Amniotic epithelial cell (primary cell): Measurements from ENCODE around the gene CLDN14.

Source experiments
- DNase-seq: peaks from one replicate; pipeline ENCODE4 v3.0.0-alpha.2; 2010; ENCODE audit warnings: low read depth

CLDN14 gene

GRCh38 chr21:36479415-36480402, at the start of gene CLDN14:
Gene CLDN14, minus strand, starts transcription at chr21:36480122. Its CDS starts 18,427 bp downstream, at chr21:36461695.
- no peak for DNase-seq

DNA sequence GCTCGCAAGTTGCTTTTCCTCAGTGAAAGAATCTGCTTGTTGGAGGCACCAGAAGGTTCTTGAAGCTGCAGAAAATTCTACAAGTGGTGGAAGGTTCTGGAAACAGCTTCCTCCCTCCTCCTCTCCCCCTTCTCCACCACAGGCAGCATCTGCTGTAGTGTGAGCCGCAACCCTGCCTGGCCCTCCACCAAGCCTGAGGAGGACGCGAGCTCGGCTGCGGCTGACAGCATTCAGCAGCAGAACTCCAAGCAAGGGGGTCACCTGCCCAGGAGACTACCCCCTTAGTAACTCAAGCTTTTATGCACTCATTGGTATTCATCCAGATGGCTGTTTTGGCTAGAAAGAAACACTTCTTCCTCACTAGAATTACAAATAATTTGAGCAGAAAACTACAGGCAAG, 48.8 kb upstream of the CLDN14 start:
- DNase-seq: no peak

GRCh38 chr21:36527317-36527716, 47.4 kb upstream of the CLDN14 start:
- DNase-seq: no peak

GRCh38 chr21:36526104-36526503, 46.2 kb upstream of the CLDN14 start:
- DNase-seq: no peak

DNA sequence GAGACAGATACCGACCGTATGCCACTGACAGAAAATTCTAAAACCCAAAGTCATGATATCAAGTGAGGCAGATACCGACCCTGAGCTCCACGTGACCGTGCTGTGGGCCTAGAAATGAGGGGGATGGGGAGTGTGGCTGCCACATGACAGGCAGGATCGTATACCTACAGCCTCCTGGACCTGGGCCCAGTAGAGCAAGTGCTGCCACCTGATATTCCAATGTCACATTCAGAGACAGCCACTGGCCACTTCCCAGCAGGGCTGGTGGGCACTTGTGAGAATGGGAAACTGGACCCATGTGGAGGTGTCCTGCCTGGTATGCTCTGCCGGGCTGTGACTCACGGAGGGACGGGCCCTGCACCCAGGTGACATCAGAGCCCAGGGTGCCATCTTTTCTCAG, 44.6 kb upstream of the CLDN14 start:
- DNase-seq: no peak

DNA sequence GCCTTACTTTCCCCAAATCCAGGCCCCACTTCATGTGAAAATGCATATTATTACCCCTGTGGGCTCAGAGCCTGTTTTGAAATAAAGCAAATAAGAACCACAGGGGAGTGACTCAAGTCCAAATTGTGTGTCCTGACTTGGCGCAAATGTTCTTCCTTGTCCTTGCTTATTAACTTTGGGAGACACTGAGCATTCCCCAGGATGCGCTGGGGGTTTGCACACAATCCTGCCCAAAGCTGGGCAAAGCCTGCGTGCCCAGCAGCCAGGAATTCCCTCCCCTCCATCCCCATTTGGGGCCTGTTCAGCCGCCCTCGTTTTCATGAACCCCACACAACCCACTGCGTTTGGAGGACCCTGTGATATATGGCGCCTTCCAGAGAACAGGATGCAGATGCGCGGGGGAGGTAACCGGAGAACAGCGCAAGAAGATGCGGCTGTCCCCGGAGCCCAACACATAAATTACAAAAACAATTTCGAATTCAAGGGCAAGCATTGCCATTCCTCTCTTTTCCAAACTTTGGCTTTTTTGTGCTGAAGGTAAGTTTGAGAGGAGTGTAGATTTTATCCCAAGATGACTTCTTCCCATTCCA, 42.4 kb upstream of the CLDN14 start:
- no peak for DNase-seq

DNA sequence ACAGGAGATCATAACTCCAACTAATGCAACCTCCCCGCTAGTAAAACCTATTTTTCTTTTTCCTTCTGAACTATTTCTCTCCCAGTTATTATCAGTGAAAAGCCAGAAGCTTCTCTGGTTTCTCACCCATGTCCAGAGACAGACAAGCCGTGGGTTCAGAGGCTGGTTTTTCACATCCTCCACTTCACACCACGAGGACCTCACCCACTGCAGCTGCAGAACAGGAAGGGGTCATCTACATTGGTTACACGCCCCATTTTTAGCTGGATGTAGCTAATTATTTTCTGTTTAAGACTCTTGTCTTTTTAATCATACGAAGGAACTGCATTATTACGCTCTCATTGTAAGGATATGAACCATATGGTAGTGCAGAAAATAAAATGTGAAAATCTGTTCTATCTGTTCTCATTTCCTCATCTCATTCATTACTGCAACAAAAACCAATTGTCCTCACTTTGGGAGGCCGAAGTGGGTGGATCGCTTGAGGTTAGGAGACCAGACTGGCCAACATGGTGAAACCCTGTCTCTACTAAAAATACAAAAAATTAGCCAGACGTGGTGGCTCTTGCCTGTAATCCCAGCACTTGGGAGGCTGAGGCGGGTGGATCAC, 39.1 kb upstream of the CLDN14 start:
- no peak for DNase-seq

- DNase-seq: no peak
Measured at GRCh38 chr21:36517366-36518075, 37.6 kb upstream of the CLDN14 start.

- no peak for DNase-seq
Measured at GRCh38 chr21:36516281-36516680, 36.4 kb upstream of the CLDN14 start.

- DNase-seq: no peak
Measured at GRCh38 chr21:36513430-36513829, 33.5 kb upstream of the CLDN14 start.

GRCh38 chr21:36512971-36513370, 33.0 kb upstream of the CLDN14 start:
- DNase-seq: no peak

DNA sequence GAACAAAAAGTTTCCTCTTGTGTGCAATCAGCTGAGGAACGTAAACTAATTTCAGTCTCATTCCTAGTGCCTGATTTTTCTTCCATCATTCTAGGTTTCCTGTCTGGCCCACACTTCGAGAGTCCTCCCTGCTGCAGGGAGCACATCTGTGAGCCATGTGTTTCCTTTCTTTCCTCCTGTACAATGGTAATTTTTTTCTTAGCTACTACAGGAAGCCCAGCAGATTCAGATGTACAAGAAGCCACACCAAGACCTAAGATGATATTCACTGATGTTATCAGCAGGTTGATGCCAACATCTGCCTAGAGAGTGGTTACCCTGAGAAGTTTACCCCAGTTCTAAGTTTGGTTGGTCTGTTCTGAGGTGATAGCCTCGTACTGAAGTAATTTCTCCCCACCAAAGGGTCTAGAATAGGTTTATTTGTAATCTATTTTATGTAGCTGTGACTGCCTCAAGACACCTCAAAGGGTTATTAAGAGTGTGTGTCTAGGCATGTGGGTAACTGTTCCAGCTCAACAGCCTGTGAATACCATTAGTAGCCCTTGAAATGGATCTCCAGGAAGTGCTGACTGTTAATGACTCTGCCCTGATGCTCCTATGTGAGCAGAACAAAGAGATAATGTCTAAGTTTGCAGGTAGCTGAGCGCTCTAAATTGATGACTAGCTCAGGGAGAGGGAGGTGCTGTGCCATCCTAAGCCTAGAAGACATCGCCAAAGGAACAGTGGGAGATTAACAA, 31.7 kb upstream of the CLDN14 start:
- no peak for DNase-seq

DNA sequence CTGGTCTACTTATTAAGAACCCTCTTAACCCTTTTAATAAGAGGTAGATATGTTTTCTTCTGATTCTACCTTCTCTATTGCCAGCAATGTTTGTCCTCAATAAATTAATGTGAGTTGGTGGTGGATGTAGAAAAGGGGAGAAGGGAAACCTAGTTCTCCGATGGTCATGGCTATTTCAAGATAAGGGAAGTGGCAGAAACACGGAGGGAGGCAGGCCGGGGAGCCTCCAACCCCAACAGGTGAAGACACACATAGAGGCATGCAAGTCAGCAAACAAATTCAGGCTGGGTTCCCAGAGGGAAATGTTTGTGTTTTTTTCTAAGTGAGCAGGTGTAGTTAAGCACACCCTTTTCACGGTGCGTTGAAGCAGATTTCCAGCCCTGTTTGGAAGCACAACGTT, 31.0 kb upstream of the CLDN14 start:
- no peak for DNase-seq

DNA sequence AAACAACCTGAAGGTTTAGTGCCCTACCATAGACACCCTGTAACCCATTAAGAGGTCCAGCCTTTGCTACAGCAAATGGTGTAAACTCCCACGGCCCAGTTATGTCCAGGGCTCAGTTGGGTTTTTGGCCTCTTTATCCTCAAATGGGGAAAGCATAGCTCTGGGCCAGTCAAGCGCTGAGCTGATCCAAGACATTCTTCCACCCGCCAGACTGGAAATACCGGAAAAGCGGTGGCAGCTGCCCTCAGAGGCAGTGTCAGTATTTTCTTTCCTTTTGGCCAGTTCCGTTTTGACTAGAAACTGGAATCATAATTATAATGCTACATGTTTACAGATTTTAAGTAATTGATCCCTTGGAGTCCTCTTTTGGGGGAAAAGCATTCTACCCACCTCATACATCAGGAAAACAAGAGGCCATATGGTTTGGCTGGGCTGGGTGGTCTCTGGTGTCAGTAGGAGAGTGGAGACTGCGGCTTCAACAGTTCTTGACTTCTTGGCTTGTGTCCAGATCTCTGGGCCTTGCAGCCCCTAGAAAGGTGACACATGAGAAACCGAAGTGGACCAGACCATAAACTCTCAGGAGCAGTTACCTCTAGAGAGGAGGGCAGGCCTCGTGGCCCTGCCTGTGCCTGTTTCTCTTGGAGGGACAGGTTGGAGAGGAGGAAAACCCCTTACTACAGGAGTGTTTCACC, 30.2 kb upstream of the CLDN14 start:
- DNase-seq: no peak

- no peak for DNase-seq
Measured at GRCh38 chr21:36508948-36509347, 29.0 kb upstream of the CLDN14 start.

DNA sequence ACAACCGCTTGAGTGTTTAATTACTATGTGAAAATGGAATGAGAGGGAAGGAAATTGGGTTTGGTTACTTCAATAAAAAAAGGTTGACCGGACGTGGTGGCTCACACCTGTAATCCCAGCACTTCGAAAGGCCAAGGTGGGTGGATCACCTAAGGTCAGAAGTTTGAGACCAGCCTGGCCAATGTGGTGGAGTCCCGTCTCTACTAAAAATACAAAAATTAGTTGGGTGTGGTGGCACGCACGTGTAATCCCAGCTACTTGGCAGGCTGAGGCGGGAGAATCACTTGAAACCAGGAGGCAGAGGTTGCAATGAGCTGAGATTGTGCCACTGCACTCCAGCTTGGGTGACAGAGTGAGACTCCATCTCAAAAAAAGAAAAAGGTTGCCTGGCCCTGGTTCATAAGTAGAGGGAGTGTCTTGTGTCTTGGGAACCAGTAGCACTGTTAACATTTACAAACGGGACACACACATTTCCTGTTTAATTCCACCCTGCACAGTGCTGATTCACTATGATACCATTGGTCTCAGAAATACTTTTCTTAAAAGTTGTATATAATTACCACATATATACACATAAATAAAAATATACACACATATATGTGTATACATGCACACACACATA, 27.6 kb upstream of the CLDN14 start:
- no peak for DNase-seq

DNA sequence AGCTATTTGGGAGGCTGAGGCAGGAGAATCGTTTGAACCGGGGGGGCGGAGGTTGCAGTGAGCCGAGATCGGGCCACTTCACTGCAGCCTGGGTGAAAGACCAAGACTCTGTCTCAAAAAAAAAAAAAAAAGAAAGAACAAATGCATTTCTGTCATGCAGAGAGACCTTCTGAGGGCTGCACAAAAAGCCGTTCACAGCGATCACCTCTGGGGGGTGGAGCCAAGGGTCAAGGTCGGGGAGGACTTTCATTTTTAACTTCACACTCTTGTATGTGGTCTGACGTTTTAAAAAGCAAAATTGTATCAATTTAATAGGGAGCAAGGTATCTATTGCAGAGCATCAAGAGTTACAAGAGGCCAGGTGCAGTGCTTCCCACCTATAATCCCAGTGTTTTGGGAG, 26.6 kb upstream of the CLDN14 start:
- DNase-seq: no peak

- peak; percentile 39 for DNase-seq
Measured at GRCh38 chr21:36504067-36505058, 24.4 kb upstream of the CLDN14 start.

DNA sequence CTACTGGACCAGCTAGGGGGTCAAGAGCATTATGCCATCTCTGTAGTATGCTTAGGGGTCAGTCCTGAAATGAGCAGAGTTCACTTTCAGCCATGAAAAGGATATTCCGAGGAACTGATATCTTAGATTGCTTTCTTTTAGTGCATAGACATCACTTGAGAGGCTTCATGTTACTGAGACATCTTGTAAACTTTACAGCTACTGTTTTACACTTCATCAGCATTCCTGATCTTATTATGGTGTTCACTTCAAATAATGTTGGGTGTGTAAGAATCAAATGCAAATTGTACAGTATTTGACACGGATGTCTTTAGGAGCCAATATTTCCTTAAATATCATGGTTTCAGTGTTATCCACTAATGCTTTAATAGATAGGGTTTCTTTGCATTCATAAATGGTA, 22.4 kb upstream of the CLDN14 start:
- no peak for DNase-seq

- DNase-seq: no peak
Measured at GRCh38 chr21:36501589-36501892, 21.6 kb upstream of the CLDN14 start.
